GM21619 (cell line): ENCODE data around the gene TBC1D8.

Experiments
- ATAC-seq: cut with Tn5 transposase; IDR thresholded peaks from one replicate; pipeline ENCODE4 v1.9.1; 2021; ENCODE audit not compliant: unreplicated experiment

TBC1D8 gene

DNA sequence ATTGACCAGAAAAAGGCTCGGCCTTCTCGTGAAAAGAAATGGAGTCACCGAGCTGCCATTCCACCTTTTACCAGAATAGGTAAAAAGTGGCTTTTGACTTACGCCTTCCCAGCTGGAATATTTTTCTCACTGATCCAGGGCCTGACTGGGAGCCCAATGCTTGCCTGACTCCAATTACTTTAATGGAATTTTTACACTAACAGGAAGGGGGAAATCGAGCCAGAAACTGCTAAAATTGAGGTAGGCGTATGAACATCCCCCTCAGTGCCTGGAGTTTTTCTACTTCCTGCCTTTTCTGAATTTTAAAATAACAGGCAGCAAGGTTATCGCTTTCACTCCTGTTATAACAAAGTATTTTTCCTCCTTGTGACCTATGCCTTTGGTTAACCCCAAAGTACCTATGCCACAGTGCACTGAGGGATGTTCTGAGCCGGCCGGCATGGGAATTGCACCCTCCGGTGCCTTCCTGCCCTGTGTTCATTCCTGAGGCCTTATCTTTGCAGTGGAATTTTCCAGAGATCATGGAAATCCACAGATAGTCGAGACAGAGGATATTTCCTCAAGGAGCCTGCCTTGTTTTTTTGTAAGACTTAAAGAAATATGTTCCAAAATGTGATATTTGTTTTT, 167.4 kb downstream of the TBC1D8 start:
- no peak for ATAC-seq

GRCh38 chr2:100983201-100983600, 168.0 kb downstream of the TBC1D8 start:
- no peak for ATAC-seq

DNA sequence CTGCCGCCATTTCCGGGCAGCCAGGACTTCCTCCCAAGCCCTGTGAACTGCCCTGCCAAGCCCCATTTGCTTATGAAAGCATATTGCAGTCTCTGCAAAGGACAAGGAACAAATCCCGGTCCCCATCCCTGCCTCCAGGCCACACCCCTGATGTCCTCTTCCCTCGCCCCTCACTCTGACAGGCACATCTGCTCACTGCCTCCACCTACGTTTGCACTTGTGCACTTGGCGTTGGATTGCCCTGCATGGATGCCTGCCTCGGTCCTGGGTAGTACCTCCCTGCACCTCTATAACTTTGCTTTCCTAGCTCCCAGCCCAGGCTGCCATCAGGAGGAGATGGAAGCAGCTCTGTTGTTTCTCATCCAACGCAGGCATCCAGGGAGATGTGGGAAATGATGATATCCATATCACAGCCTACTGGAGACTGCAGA, 168.7 kb downstream of the TBC1D8 start:
- no peak for ATAC-seq

DNA sequence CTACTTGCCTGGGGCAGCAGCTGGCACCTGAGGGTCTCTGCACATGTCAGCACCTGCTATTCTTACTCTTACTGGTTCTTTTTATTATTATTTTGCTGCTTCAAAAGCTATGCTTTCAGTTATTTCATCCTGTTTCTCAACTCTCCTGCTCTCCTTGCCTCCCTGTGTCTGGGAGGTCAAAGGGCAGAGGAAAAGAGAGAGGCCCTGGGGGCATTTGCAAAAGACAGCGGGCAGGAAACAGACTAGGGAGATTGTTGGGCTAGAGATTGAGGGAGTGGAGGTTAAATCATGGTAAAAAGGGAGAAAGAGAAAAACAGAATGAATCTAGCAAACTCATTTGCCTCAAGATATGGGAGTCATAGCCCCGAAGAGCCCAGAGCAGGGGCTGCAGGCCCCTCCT, 170.2 kb downstream of the TBC1D8 start:
- ATAC-seq = no peak

- no peak for ATAC-seq
These were observed 171.1 kb downstream of the TBC1D8 start for GRCh38 chr2:100980046-100980445.

DNA sequence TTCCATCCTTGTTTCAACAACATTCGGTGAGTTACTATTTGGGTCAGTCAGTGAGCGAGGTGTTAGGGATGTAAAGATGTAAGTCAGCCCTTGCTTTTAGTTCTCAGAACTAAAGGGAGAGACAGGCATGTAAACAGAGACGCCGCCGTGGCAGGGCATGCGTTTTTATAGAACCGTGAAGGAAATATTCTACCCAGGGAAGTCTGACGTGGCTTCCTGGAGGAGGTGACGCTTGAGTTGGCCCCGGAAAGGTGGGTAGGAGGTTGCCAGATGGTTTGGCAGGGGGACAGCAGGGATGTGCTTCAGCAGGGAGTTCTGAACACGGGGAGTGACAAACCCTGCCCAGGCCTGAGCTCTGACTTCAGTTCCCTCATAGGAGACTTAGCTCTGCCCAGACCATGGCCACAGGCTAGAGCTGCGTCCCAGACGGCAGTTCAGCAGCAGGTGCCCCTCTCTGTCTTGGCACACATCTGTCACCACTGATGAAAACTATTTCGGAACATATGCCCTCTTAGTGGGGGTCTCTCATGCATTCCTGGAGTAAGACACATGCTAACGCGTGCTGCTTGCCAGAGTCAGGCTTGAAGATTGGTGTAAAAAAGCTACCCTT, 172.5 kb downstream of the TBC1D8 start:
- no peak for ATAC-seq

- no peak for ATAC-seq
These were observed 173.7 kb downstream of the TBC1D8 start for GRCh38 chr2:100977511-100977910.

- peak; percentile 82 for ATAC-seq
These were observed 174.4 kb downstream of the TBC1D8 start for GRCh38 chr2:100976645-100977391.

DNA sequence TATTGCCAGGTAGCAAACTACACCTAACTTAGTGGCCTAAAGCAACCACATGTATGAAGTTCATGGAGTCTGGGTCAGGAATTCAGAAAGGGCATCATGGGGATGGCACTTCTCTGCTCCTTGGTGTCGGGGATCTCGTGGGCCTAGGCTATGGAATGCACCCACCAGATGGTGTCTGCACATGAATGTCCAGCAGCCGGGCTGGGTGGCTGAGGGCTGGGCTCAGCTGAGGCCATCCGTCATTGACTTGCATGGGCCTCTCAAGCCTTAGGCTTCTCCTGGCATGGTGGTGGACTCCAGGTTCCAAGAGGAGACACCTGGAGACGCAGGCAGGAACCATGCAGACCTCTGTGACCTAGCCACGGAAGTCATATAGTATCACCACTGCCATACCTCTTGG, 175.1 kb downstream of the TBC1D8 start:
- ATAC-seq = no peak

DNA sequence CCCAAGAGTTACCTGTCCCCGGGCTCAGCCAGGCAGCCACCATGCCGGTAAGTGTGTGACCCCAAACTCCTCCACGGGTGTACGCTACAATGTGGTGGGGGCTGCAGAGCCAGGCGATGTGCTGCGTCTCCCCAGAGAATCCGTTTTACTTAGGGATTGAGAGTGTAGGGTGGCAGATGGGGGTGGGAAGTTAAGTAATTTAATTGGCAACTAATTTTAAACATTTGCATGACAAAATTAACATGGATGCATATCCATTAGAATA, 175.7 kb downstream of the TBC1D8 start:
- ATAC-seq = no peak

DNA sequence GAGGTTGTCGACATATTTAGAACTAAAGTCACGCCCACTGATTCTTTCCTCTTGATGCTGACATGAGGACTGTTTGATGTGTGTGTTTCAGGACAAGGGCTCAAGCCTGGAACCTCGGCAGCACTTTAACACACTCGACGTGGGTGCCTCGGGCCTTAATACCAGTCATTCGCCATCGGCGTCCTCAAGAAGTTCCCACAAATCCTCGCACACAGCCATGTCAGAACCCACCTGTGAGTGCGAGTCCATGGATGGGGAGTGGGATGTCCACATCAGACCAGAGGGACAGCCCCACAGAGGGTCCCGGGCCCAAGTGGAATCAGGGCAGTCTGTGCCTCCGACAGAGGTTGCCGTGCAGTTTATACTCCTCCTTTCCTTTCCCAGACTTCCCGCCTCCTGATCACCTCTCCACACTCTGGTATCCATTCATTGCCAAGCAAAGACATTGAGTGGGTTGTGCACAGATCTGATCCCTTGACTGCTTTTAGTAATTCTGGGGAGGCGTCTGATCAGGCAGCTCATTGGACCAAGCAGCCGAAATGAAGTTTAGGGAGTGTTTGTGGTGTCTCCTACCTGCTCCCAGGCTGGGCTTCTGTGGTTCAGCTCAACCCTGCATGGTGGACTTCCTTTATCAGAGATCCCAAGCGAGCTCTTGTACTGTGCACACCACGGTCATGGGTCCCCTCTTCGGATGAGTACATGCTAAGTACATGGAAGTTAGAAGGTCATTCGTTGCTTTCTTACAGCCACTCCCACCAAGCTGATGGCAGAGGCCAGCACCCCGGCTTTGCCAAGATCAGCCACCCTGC, 176.3 kb downstream of the TBC1D8 start:
- no peak for ATAC-seq

- no peak for ATAC-seq
These were observed 178.7 kb downstream of the TBC1D8 start for GRCh38 chr2:100972452-100972851.

DNA sequence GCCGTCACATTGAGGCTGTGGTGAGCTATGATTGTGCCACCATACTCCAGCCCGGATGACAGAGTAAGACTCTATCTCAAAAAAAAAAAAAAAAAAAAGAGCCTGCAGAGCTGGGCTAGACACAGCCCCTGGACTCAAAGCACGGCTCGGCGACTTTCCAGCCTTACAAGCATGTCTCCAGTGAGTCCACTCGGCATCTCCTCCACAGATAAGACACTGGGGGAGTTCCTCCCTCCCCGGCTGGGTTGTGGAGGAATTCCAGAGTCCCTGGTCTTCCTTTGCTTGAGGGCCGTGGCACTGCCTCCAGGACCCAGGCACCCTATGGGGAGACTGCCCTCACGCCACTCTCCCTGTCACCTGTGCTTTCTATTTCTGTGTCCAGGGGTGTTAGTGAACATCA, 180.0 kb downstream of the TBC1D8 start:
- no peak for ATAC-seq

DNA sequence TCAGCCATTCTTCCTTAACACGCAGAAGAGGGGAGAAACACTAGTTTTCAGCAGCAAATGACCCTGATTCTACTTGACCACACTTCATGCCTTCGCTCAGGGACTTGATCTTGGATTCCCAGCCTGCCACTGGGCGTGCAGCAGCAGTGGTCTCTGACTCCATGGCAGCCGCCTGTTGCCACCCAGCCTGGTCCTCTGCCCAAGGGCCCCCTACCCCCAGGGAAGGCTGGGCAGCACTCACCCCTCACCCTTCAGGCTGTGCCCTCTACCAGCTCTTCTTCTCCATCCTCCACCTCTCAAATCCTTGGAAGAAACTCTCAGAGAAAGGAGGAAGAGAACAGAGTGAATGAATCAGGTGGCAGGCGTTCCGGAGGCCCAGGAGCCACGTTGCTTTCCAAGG, 181.2 kb downstream of the TBC1D8 start:
- ATAC-seq = no peak

DNA sequence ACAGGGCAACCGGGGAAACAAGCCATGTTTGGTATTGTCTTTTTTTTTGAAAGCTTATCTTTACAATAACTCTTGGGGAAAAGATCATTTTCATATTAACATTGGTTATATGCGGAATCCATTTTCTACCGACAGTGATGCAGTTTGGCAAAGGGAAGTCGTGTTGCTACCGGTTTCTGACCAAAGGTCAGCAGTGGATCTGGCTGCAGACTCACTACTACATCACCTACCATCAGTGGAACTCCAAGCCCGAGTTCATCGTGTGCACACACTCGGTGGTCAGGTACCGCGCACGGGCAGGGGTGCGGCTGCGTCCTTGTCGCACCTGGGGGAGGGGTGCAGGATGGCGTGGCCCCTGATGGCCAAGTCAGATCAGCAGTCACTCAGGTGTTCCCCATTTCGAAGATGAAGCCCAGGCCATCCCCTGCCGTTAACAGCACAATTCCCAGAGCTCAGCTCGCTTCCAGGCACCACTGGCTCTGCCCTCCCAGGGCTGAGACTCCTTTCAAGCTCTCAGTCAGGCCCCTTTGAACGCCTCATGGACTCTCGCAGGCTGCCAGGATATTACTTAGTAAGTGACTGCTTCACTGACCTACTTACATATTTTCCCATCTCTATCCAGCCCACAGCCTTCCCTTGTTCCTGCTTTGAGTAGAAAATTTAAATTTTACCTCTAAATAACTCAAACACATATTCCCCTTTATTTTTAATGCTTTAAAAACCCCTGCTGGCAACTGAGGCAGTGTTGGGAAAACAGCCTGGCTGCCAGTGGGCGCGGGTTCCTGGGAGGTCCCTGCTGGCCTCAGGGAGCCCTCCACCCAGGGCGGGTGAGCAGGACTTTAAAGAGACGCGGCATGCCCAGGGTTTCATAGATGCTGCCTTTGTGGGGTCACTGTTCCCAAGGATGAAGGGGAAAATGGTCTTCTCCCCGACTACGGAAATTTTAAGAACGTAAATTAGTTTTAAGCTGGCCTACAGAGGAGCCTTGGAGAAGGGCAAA, 182.7 kb downstream of the TBC1D8 start:
- no peak for ATAC-seq

GRCh38 chr2:100967716-100968115, 183.5 kb downstream of the TBC1D8 start:
- ATAC-seq = no peak

DNA sequence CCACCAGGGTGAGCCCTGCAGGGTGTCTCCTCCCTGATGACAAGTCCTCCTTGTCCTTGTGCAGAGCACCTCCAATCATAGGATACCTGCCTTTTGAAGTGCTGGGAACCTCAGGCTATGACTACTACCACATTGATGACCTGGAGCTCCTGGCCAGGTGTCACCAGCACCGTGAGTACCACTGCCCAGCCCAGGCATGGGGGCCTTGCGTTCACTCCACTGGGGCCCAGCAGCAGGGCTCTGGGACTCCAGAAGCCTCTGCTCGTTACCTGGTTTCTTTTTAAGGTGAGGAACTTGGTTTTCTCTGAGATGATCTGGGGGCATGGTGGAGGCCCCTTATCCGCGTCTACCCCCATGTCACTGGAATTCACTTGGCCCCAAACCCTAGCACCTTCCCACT, 185.6 kb downstream of the TBC1D8 start:
- ATAC-seq = no peak

GRCh38 chr2:100964681-100965169, 186.5 kb downstream of the TBC1D8 start:
- no peak for ATAC-seq

GRCh38 chr2:100964222-100964621, 187.0 kb downstream of the TBC1D8 start:
- ATAC-seq = no peak

DNA sequence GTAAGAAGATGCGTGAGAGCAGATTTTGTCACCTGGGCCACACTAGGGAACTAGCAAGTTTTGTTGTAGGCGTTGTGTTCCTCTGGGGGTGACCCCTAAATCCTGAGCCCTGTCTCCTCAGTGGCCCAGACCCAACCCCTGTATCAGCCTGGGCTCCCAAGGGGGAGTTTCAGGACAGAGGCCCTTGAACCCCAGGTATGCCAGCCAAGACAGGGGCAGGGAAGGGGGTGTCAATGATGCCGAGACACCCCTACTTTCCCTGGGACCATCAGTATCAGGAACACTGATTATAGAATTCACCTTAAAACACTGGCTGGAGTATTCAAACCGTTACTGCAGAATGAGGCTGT, 188.2 kb downstream of the TBC1D8 start:
- ATAC-seq = no peak
